HepG2 (cell line): ENCODE data around the gene ZBED1. TPM values are rescaled to one million over a fixed set of nuclear protein-coding genes. Genes with fewer than 3 reads are reported as not detected.

Experiments used
- ELK4 ChIP-seq: sonication (generic); formaldehyde crosslinking; IDR thresholded peaks from 2 replicates; pipeline ENCODE4 v1.9.0; 2021; ENCODE audit warnings: missing genetic modification reagents, borderline replicate concordance
- NCOA5 ChIP-seq: sonication (generic); formaldehyde crosslinking; IDR thresholded peaks from 2 replicates; pipeline ENCODE4 v1.4.0; 2020; ENCODE audit warnings: missing genetic modification reagents
- NFAT5 ChIP-seq: sonication (generic); formaldehyde crosslinking; IDR thresholded peaks from 2 replicates; pipeline ENCODE4 v1.4.0; 2020; ENCODE audit warnings: missing genetic modification reagents
- NFKBIZ ChIP-seq: IDR thresholded peaks from 2 replicates; pipeline ENCODE4 v1.6.1; 2018; ENCODE audit warnings: missing genetic modification reagents, missing compliant biosample characterization
- PRPF4 ChIP-seq: fragments of 200-400 bp; formaldehyde crosslinking; IDR thresholded peaks from 2 replicates; pipeline ENCODE4 v1.6.1; 2016; ENCODE audit warnings: low read length, low read depth; ENCODE audit not compliant: poor library complexity, severe bottlenecking
- YY1 ChIP-seq: IDR thresholded peaks from 2 replicates; pipeline ENCODE4 v1.6.1; 2011; ENCODE audit warnings: low read length, low read depth, moderate library complexity, mild to moderate bottlenecking; ENCODE audit not compliant: insufficient read depth, insufficient replicate concordance
- polyA plus RNA-seq, 8 experiments: library from polyadenylated mRNA; depleted of rRNA in 3 of 8; stranded (reverse) in 7 of 8; unstranded in 1 of 8; fragments of >200 nt; fragmentation: Illumina TruSeq in 4 of 8; extraction: Trizol in 4 of 8; gene quantifications; 2 replicates each; pipeline versions ENCODE4 v1.2.1 to v1.2.3, GENCODE V29; 2011 to 2016; ENCODE audit warnings: low read depth in 4 of 8, missing spikeins in 1 of 8, mixed read lengths in 1 of 8; ENCODE audit not compliant: insufficient read depth in 1 of 8
- total RNA-seq, 5 experiments: library from RNA; depleted of rRNA; stranded (reverse); fragments of >200 nt; fragmentation: Illumina TruSeq; extraction: Trizol; gene quantifications; 2 replicates each; pipeline ENCODE4 v1.2.3, GENCODE V29; 2016; ENCODE audit warnings: low read depth in 1 of 5

The ZBED1 gene
- total and polyA plus RNA-seq, 2 of the 13 experiments (the other 11 are each of a cell fraction or from before 2014, with no cell fraction given): 20.0 to 29.8 TPM

GRCh38 chrX:2469196-2469685, 31.5 kb downstream of the ZBED1 start (continued):
- TF ChIP-seq NFAT5 (CRISPR knock-in tag) (no peak), ELK4 (CRISPR knock-in tag) (no peak), NFKBIZ (CRISPR knock-in tag) (no peak), YY1 (no peak), NCOA5 (no peak), PRPF4 (no peak)
